DND-41 (cell line): Measurements from ENCODE around the gene DCST1.
"Not testable (repeated sequence)": the region's sequence is repeated elsewhere in the genome, so short reads cannot be mapped to it uniquely, and the experiment has no call there.

ENCODE experiments used
- ATAC-seq: fragments of 200-7000 bp; cut with Tn5 transposase; 3 replicates; pipeline ENCODE4 v1.9.1; 2021; ENCODE audit warnings: low read depth; ENCODE audit not compliant: insufficient read depth
- DNase-seq: peaks from one replicate; pipeline ENCODE4 v3.0.0-alpha.2; 2020
- H2AFZ ChIP-seq: 2 replicates; pipeline ENCODE4 v1.6.0; 2012; ENCODE audit warnings: low read depth, low read length
- H3K27ac ChIP-seq: 2 replicates; pipeline ENCODE4 v1.5.1; 2012; ENCODE audit warnings: low read length, inconsistent platforms
- H3K27me3 ChIP-seq: fragments of 200-600 bp; sonication (generic); 2 replicates; pipeline ENCODE4 v1.6.0; 2012; ENCODE audit warnings: low read length, mild to moderate bottlenecking, inconsistent platforms; ENCODE audit not compliant: insufficient read depth, poor library complexity
- H3K36me3 ChIP-seq: 2 replicates; pipeline ENCODE4 v1.5.1; 2012; ENCODE audit warnings: low read length, inconsistent platforms; ENCODE audit not compliant: insufficient read depth
- H3K4me1 ChIP-seq: 2 replicates; pipeline ENCODE4 v1.5.1; 2012; ENCODE audit warnings: mild to moderate bottlenecking, low read length; ENCODE audit not compliant: insufficient read depth
- H3K4me2 ChIP-seq: 2 replicates; pipeline ENCODE4 v1.6.0; 2012; ENCODE audit warnings: mild to moderate bottlenecking, moderate library complexity, low read length, inconsistent platforms; ENCODE audit not compliant: insufficient read depth
- H3K4me3 ChIP-seq, 2 experiments: fragments of 200-600 bp in 1 of 2; shearing (Covaris generic) in 1 of 2; 2 replicates each; pipeline ENCODE4 v1.5.1; 2012 to 2016; ENCODE audit warnings: inconsistent platforms in 2 of 2, low read length in 2 of 2, mild to moderate bottlenecking in 2 of 2, low read depth in 1 of 2, moderate library complexity in 1 of 2
- H3K79me2 ChIP-seq: 2 replicates; pipeline ENCODE4 v1.6.0; 2012; ENCODE audit warnings: low read length, inconsistent platforms; ENCODE audit not compliant: insufficient read depth
- H3K9ac ChIP-seq: 2 replicates; pipeline ENCODE4 v1.6.0; 2012; ENCODE audit warnings: low read depth, mild to moderate bottlenecking, inconsistent platforms, low read length, moderate library complexity
- H3K9me3 ChIP-seq: 2 replicates; pipeline ENCODE4 v1.5.1; 2012; ENCODE audit warnings: low read length, moderate library complexity, mild to moderate bottlenecking, inconsistent platforms; ENCODE audit not compliant: insufficient read depth, severe bottlenecking
- H4K20me1 ChIP-seq: 2 replicates; pipeline ENCODE4 v1.6.0; 2012; ENCODE audit warnings: low read length; ENCODE audit not compliant: insufficient read depth
- EZH2 ChIP-seq: IDR thresholded peaks from 3 replicates; pipeline ENCODE4 v1.6.1; 2012; ENCODE audit warnings: borderline replicate concordance, low read depth, mild to moderate bottlenecking, moderate library complexity, low read length, inconsistent platforms; ENCODE audit not compliant: severe bottlenecking
- TF ChIP-seq, protein P1 (sequence below): IDR thresholded peaks from 2 replicates; pipeline ENCODE4 v1.5.1; 2012; ENCODE audit warnings: borderline replicate concordance, low read length, moderate library complexity, mild to moderate bottlenecking; ENCODE audit not compliant: poor library complexity, severe bottlenecking; ENCODE audit errors: extremely low read depth

DCST1 gene

GRCh38 chr1:154994591-154994990 is 39.0 kb upstream of the DCST1 start:
- H3K4me2 ChIP-seq = no peak overlapping the region
- H2AFZ ChIP-seq = no peak overlapping the region
- ATAC-seq (no peak), DNase-seq (no peak)
- peaks cover 17% of the 10 kb centered on the region for H3K4me1 ChIP-seq
- no peak for TF ChIP-seq EZH2
- TF ChIP-seq, protein P1, sequence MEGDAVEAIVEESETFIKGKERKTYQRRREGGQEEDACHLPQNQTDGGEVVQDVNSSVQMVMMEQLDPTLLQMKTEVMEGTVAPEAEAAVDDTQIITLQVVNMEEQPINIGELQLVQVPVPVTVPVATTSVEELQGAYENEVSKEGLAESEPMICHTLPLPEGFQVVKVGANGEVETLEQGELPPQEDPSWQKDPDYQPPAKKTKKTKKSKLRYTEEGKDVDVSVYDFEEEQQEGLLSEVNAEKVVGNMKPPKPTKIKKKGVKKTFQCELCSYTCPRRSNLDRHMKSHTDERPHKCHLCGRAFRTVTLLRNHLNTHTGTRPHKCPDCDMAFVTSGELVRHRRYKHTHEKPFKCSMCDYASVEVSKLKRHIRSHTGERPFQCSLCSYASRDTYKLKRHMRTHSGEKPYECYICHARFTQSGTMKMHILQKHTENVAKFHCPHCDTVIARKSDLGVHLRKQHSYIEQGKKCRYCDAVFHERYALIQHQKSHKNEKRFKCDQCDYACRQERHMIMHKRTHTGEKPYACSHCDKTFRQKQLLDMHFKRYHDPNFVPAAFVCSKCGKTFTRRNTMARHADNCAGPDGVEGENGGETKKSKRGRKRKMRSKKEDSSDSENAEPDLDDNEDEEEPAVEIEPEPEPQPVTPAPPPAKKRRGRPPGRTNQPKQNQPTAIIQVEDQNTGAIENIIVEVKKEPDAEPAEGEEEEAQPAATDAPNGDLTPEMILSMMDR = no peak
- no peak overlapping the region for H3K9ac ChIP-seq
- H3K36me3 ChIP-seq = peaks cover 10% of the 10 kb centered on the region
- H3K9me3 ChIP-seq = no peaks in the 10 kb centered on the region
- H3K27ac ChIP-seq = no peak overlapping the region
- peaks cover 53% of the 10 kb centered on the region for H4K20me1 ChIP-seq
- no peaks in the 10 kb centered on the region for H3K79me2 ChIP-seq
- H3K4me3 ChIP-seq = no peak overlapping the region
- H3K27me3 ChIP-seq = peaks cover 21% of the 10 kb centered on the region

GRCh38 chr1:154995301-154995983 is 38.2 kb upstream of the DCST1 start:
- TF ChIP-seq, protein P1 = peak; percentile 47
- H3K4me3 ChIP-seq, ATAC-seq, H3K36me3 ChIP-seq, H3K9ac ChIP-seq, H3K79me2 ChIP-seq, H3K27ac ChIP-seq, H2AFZ ChIP-seq, H3K4me2 ChIP-seq, H3K9me3 ChIP-seq: not testable (repeated sequence)
- Histone ChIP-seq H3K4me1 (peaks cover 25% of the 10 kb centered on the region), H3K27me3 (peaks cover 29% of the 10 kb centered on the region), H4K20me1 (peaks cover 53% of the 10 kb centered on the region)
- peak; percentile 43 for DNase-seq

- ATAC-seq (no peak), DNase-seq (no peak)
- Histone ChIP-seq H3K4me2 (no peak overlapping the region), H2AFZ (no peak overlapping the region), H3K36me3 (no peaks in the 10 kb centered on the region), H3K27me3 (peaks cover 45% of the 10 kb centered on the region), H3K27ac (no peak overlapping the region), H3K4me1 (peaks cover 37% of the 10 kb centered on the region), H3K9ac (no peak overlapping the region), H3K4me3 (no peak overlapping the region), H3K79me2 (no peaks in the 10 kb centered on the region), H4K20me1 (peaks cover 68% of the 10 kb centered on the region), H3K9me3 (no peaks in the 10 kb centered on the region)
- TF ChIP-seq EZH2 = no peak
- TF ChIP-seq, protein P1 = no peak
Observed at GRCh38 chr1:154996966-154997701, 36.5 kb upstream of the DCST1 start.
